LNCaP clone FGC (cell line): ENCODE data around the gene SOWAHA.
"Not testable (repeated sequence)": the region's sequence is repeated elsewhere in the genome, so short reads cannot be mapped to it uniquely, and the experiment has no call there.

ENCODE experiments used
- DNase-seq: peaks from one replicate; pipeline ENCODE4 v3.0.0-alpha.2; 2011; ENCODE audit warnings: low read depth
- H3K4me3 ChIP-seq: 2 replicates; pipeline ENCODE4 v1.5.1; 2011; ENCODE audit warnings: mild to moderate bottlenecking, low read depth, low read length, control low read depth
- CTCF ChIP-seq: IDR thresholded peaks from 2 replicates; pipeline ENCODE4 v1.5.1; 2012; ENCODE audit warnings: mild to moderate bottlenecking; ENCODE audit not compliant: control insufficient read depth, insufficient read depth; ENCODE audit errors: extremely low read depth

Gene SOWAHA

GRCh38 chr5:132790201-132790865, 22.8 kb upstream of the SOWAHA start:
- no peak for TF ChIP-seq CTCF
- no peak overlapping the region for H3K4me3 ChIP-seq
- no peak for DNase-seq

GRCh38 chr5:132791026-132791425, 22.1 kb upstream of the SOWAHA start:
- no peak for TF ChIP-seq CTCF
- DNase-seq = no peak
- H3K4me3 ChIP-seq = no peak overlapping the region

- DNase-seq = no peak
These were observed 15.5 kb upstream of the SOWAHA start for GRCh38 chr5:132797651-132798050.

GRCh38 chr5:132799392-132799791, 13.7 kb upstream of the SOWAHA start:
- TF ChIP-seq CTCF = no peak
- DNase-seq = no peak
- H3K4me3 ChIP-seq = no peak overlapping the region

More at GRCh38 chr5:132797651-132798050, 15.5 kb upstream of the SOWAHA start:
- no peak overlapping the region for H3K4me3 ChIP-seq
- no peak for TF ChIP-seq CTCF

- DNase-seq = no peak
- no peak for TF ChIP-seq CTCF
- no peak overlapping the region for H3K4me3 ChIP-seq
These were observed 12.6 kb upstream of the SOWAHA start for GRCh38 chr5:132800545-132800944.

GRCh38 chr5:132802044-132802684, 10.9 kb upstream of the SOWAHA start:
- DNase-seq = no peak
- H3K4me3 ChIP-seq = no peak overlapping the region
- no peak for TF ChIP-seq CTCF

GRCh38 chr5:132802685-132803066, 10.4 kb upstream of the SOWAHA start:
- not testable (repeated sequence) for H3K4me3 ChIP-seq, DNase-seq

- H3K4me3 ChIP-seq, DNase-seq: not testable (repeated sequence)
These were observed 8.9 kb upstream of the SOWAHA start for GRCh38 chr5:132804219-132804618.

- not testable (repeated sequence) for H3K4me3 ChIP-seq, DNase-seq
These were observed 7.2 kb upstream of the SOWAHA start for GRCh38 chr5:132805872-132806271.

- not testable (repeated sequence) for H3K4me3 ChIP-seq, DNase-seq
These were observed 6.3 kb upstream of the SOWAHA start for GRCh38 chr5:132806804-132807162.
